ENCODE results near the gene TBL3. TPM values are rescaled to one million over a fixed set of nuclear protein-coding genes. Genes with fewer than 3 reads are reported as not detected.

Gene TBL3
- total RNA-seq, 2 donors from 2014 or later = 19.4 to 21.5 TPM

DNA sequence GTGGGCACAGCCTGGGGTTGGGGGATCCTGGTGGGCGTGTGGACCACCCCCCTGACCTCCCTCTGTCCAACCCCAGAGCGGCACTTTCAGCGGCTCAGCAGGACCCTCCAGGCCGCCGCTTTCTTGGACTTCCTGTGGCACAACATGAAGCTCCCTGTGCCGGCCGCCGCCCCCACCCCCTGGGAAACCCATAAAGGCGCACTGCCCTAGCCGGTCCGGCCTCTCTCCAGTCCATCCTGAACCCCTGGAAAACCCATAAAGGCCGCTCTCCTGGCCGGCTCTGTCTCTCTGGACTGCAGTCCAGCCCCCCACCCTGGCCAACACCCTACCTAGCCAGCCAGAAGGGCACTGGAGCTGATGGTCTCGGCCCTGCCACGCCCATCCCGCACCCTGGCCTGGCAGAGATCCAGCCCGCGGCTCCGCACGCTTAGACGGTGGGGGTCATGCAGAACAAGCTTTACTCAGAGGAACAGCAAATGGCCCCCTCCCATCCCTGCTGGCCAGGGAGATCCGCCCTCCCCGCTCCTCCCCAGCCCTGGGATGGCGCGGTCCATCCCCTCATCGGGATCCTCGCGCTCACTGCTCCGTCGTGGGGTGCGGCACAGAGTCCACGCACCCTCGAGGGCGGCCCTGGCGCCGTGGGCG is 6.7 kb downstream of the TBL3 start:
- ATAC-seq (no peak), DNase-seq (no peak)
- intact Hi-C loops (cut with DNase I) = no loop called here

GRCh38 chr16:1979271-1980029 is 7.6 kb downstream of the TBL3 start:
- intact Hi-C loops (cut with DNase I) = no loop called here
- ATAC-seq = peak in 1 of 2 donors; percentile 4
- DNase-seq = no peak

DNA sequence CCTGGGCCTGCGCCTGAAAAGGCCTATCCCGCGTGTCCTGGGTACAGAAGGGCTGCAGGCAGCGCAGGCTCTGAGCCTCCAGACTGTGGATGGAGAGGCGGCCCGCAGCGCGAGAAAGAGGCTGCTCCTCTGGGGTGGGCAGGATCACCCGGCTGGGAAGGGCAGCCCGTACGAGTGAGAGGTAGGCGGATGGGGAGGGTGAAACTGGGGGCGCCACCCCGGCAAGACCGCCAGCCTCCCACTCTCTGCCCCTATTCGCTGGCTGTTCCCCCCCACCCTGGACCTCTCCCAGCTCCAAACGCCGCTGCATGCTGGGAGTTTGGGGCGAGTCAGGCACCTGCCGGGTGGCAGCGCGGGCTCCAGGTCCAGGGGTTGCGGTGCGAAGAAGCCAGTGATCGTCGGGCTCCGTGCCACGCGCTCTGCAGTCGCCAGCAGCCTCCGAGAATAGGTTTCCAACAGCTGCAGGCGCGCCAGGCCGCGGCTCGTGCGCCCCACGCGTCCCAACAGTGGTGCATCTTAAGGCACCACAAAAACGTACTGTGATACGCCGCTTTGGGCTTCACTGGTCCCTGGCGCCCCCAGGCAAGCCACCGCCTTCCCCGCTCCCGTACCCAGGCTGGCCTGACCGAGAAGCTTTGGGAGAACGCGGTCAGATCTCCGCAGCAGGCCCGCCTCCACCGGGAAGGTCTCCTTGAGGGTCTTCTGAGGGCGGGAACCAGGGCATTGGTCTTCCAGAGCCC is 8.3 kb downstream of the TBL3 start:
- DNase-seq (no peak), ATAC-seq (no peak)
- intact Hi-C loops (cut with DNase I) = no loop called here

DNA sequence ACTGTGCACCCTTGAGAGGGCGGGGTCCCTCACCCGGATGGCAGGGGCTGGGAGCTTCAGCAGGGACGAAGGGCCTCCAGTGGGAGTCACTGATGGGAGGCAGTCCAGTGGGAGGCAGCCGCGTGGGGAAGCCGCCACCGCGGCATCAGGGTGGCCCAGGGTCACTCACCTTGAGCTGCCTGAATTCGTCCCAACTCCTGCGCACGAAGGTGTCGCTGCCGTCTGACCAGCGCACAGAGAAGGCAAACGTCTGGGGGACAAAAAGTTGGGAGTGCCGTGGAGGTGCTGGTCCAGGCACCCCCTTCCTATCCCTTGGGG is 8.9 kb downstream of the TBL3 start:
- no peak for DNase-seq
- intact Hi-C loops (cut with DNase I) = no loop called here
- ATAC-seq = no peak

DNA sequence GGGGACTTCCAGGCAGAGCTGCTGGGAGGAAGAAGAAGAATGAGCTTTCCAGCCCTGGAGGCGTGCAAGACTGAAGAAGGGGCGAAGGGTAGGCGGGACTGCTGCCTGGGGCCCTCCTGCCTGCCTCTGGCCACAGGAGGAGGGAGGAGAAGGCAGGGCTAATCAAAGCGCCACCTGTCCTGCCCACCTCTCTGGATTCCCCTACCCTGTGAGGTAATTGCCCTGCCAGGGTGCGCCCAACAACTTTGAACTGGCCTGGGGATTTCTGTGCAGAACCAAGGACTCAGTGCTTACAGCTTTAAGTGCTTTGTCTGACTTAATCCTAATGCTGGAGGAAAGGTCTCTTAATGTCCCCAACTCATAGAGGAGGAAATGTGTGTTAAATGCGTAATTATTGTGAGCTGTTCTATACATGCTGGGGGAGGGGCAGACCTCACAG is 9.6 kb downstream of the TBL3 start, which contains the start of gene NOXO1:
TSS of gene NOXO1 (minus strand) at position 72 of the 439 bp plus-strand sequence. CDS start 290 bp downstream, outside the sequence.
- DNase-seq (no peak), ATAC-seq (no peak)
- intact Hi-C loops (cut with DNase I) = no loop called here

- ATAC-seq = no peak
- intact Hi-C loops (cut with DNase I) = no loop called here
- no peak for DNase-seq
Measured at GRCh38 chr16:1982013-1982433, 10.2 kb downstream of the TBL3 start.

- no peak for ATAC-seq
- intact Hi-C loops (cut with DNase I) = no loop called here
- no peak for DNase-seq
Measured at GRCh38 chr16:1982991-1983543, 11.2 kb downstream of the TBL3 start.

GRCh38 chr16:1983544-1984346 is 11.9 kb downstream of the TBL3 start, which contains the start of gene GFER:
Gene GFER, plus strand, starts transcription at chr16:1984193. Its CDS starts 26 bp downstream, at chr16:1984219.
- ATAC-seq = peak; percentile 96
- peak; percentile 91 for DNase-seq
- intact Hi-C loops (cut with DNase I) = no loop called here

- DNase-seq (no peak), ATAC-seq (peak; percentile 6 to 14)
- intact Hi-C loops (cut with DNase I) = no loop called here
Measured at GRCh38 chr16:1984347-1985225, 12.7 kb downstream of the TBL3 start.

DNA sequence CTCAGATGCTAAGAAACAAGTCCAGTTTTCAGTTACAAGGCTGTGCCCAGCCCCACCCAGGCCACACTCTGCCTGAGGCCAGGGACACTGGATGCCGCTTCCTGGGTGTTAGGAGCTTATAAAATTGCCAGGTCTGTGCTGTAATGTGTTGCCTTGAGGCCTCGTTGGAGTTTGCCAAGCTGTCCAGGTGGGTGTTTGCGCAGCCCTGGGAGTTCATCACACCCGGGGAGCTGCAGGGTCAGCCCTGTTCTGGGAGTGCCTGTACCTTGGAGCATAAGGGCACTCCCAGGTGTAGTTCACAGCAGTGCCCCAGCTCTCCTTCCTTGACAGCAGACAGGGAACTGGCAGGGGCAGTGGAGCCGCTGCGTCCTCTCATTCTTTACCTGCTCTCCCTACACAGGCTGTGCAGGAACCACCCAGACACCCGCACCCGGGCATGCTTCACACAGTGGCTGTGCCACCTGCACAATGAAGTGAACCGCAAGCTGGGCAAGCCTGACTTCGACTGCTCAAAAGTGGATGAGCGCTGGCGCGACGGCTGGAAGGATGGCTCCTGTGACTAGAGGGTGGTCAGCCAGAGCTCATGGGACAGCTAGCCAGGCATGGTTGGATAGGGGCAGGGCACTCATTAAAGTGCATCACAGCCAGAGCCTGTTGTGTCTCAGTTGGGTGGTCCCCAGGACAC is 13.8 kb downstream of the TBL3 start:
- DNase-seq (no peak), ATAC-seq (no peak)
- intact Hi-C loops (cut with DNase I) = no loop called here

DNA sequence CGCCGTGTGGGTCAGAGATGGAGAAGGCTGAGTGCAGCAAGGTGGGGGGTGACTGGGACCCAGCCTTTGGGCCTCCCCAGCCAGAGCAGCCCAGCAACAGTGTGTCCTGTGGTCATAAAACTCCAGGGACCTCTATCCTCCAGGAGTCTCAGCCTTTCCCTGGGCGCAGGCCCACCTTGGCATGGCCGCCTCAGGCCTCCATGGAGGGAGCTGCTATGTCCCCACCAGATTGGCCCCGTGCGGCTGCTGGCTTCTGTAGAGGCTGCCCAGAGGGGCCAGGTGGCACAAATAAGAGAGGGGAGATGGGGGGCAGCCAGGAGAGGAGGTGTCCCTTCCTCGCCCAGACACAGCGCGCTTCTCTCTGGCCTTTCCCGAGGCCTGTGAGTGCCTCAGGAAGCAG is 15.3 kb downstream of the TBL3 start:
- DNase-seq (no peak), ATAC-seq (no peak)
- intact Hi-C loops (cut with DNase I) = no loop called here

DNA sequence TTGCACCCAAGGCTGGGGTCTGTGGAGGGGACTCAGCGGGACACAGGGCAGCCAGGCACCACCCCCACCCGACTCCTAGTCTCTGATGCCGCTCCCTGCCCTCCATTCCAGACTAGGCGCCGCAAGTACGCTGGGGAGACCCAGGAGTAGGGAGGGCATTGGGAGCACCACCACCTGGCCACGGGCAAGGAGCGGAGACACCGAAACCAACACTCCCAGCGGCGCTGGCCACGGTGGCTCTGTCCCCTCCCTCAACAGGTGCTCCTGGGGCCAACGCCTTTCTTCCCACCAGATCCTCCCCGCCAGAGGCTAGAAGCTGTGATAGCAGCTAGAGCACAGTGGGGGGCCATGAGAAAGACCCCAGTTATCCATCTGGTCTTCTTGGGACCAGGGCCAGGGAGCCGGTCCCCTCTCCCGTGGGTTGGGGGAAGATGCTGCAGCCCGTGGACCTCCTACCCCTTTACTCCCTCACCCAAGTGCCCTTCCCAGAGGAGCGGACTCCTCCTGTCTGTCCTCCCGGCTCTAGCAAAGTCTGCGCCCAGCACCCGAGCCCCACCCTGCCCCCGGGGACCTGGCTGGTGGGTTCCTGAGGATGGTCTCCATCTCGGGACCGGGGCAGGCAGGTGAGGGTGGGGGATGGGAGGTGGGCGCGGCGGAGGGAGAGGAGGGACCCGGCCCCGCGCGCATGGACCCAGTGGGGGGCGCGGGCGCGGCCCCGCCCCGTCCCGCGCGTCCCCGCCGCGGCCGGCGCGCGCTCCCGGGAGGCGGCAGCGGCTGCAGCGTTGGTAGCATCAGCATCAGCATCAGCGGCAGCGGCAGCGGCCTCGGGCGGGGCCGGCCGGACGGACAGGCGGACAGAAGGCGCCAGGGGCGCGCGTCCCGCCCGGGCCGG is 17.6 kb downstream of the TBL3 start, which contains the start of gene SYNGR3:
TSS of gene SYNGR3 (plus strand) at position 762 of the 892 bp plus-strand sequence. CDS start 133 bp downstream, outside the sequence.
- DNase-seq = no peak
- ATAC-seq = no peak
- intact Hi-C loops (cut with DNase I) = no loop called here

GRCh38 chr16:1990101-1990350 is 18.2 kb downstream of the TBL3 start:
- intact Hi-C loops (cut with DNase I) = no loop called here
- DNase-seq (no peak), ATAC-seq (no peak)

GRCh38 chr16:1990351-1991134 is 18.7 kb downstream of the TBL3 start:
- DNase-seq (no peak), ATAC-seq (no peak)
- intact Hi-C loops (cut with DNase I) = no loop called here

DNA sequence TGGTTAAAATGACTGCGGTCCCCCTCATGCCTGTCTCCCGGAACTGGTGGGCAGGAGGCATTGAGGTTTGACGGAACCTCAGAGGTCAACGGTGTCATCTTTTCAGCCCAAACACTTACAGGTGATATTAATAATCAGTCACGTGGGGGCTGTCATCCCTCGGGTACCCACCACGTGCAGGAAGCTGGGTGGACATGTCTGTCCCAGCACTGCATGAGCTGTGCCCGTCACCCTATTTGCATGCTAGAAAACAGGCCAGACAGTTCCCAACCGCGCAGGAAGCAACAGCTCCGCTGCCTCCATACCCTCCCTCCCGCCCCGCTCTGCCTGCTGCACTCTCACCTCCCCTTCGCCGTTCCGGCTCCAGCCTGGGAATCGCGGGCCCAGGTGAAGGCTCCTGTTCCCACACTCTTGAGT is 19.3 kb downstream of the TBL3 start:
- intact Hi-C loops (cut with DNase I) = no loop called here
- DNase-seq (no peak), ATAC-seq (peak in 1 of 2 donors; percentile 3)

GRCh38 chr16:1991588-1991947 is 19.7 kb downstream of the TBL3 start:
- intact Hi-C loops (cut with DNase I) = no loop called here
- DNase-seq = no peak
- no peak for ATAC-seq
